RWPE1 (cell line): Measurements from ENCODE around the gene ZNF19.

Source experiments
- CTCF ChIA-PET: fragments of 350-600 bp; sonication (Branson Sonifier 250); formaldehyde crosslinking; extraction: SDS; loops from one replicate; lab custom pipeline; 2021; lab: Yijun Ruan, JAX
- POLR2A ChIA-PET: fragments of 400-600 bp; formaldehyde crosslinking; extraction: SDS; loops from one replicate; lab custom pipeline; 2020; ENCODE audit warnings: antibody characterized with exemption; ENCODE audit not compliant: low non-redundant PET; lab: Yijun Ruan, JAX
- DNase-seq: peaks from one replicate; pipeline ENCODE4 v3.0.0; 2012; ENCODE audit warnings: low spot score
- H3K27ac ChIP-seq: fragments of 450-650 bp; 2 replicates; pipeline ENCODE4 v1.5.1; 2017
- TF ChIP-seq, protein P1 (sequence below): fragments of 450-650 bp; conservative IDR thresholded peaks from 2 replicates; pipeline ENCODE4 v1.5.1; 2017; ENCODE audit warnings: low read depth, mild to moderate bottlenecking

The ZNF19 gene

DNA sequence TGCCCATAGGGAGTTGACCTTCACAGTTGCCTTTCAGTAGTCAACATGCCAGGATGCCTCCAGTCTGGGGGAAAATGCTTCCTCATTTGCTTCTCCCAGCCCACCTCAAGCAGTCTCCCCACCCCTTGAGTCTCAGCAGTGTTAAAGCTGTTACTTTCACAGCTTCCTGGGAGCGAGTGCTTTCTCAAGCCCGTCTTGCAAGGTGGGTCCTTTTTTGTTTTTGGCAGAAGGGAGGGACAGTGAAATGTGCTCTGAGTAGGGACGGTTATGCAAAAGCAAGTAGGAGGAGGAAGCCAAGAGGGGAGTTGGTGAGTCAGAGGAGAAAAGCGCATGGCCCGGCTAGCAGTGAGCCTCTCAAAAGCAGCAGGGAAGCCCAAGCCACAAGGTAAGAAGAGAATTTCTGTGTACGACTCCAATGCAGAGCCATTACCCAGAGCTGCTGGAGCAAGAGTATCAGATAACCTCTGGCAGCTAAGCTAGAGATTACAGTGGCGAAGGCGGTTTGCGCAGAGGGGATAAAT is 37.0 kb upstream of the ZNF19 start, which contains the start of gene CHST4:
TSS of gene CHST4 (plus strand) at position 316 of the 521 bp plus-strand sequence. CDS start 10,252 bp downstream, outside the sequence.
- peak; percentile 57 for DNase-seq
- CTCF ChIA-PET: interaction anchor here (1.3 to 1.9 kb wide), 3 partner anchors 13 to 113 kb away, joined by 4 to 13 read pairs (median 6); no protein-coding TSS in a partner anchor
- TF ChIP-seq, protein P1, sequence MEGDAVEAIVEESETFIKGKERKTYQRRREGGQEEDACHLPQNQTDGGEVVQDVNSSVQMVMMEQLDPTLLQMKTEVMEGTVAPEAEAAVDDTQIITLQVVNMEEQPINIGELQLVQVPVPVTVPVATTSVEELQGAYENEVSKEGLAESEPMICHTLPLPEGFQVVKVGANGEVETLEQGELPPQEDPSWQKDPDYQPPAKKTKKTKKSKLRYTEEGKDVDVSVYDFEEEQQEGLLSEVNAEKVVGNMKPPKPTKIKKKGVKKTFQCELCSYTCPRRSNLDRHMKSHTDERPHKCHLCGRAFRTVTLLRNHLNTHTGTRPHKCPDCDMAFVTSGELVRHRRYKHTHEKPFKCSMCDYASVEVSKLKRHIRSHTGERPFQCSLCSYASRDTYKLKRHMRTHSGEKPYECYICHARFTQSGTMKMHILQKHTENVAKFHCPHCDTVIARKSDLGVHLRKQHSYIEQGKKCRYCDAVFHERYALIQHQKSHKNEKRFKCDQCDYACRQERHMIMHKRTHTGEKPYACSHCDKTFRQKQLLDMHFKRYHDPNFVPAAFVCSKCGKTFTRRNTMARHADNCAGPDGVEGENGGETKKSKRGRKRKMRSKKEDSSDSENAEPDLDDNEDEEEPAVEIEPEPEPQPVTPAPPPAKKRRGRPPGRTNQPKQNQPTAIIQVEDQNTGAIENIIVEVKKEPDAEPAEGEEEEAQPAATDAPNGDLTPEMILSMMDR: no peak
- POLR2A ChIA-PET: no interaction called here
- no peak within 1 kb of the TSS; the same call in 1 of the 2 replicates for H3K27ac ChIP-seq

DNA sequence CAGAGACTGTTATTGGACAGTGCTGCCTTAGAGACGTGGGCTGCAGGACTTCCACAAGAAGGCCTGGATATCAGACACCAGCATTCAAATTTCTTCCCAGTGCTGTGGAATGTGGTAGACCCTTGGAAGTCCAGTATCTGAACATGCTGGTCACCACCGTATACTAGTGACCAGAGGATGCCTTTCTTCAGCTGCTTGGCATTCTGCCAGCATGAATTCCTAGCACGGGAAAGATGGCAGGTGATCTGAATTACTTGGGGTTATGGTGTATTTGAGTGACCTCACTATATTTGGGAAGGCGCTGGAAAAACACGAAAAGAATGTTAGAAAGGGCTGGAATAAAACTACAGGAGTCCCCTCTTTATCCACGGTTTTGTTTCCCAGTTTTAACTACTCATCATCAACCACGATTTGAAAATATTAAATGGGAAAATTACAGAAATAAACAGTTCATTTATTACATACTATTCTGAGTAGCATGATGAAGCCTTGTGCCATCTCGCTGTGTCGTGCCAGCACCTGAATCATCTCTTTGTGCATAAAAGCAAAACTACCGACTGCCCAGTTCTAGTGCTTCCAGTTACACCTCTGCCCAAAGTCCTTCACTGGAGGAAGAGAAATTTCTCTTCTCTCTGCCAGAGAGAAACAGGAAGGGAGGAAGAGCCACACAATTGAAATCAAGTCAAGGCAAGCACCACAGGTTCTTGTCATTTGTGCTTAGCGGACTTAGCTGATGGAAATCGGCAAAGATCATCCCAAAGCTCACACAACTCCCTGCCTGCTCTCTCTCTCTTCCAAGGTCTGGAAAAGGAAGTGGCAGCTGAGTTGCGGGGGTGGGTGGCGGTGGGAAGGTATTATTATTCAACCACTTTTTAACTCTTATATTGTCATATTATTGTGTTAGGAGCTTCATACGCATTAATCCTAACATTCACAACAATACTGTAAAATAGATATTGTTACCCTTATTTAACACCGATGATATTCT is 35.7 kb upstream of the ZNF19 start:
- ChIA-PET POLR2A (interaction anchor here (0.5 kb wide), 1 partner anchor 112 kb away, joined by 4 read pairs; no protein-coding TSS in a partner anchor), CTCF (no interaction called here)
- H3K27ac ChIP-seq: no peak overlapping the region
- TF ChIP-seq, protein P1: no peak
- no peak for DNase-seq

DNA sequence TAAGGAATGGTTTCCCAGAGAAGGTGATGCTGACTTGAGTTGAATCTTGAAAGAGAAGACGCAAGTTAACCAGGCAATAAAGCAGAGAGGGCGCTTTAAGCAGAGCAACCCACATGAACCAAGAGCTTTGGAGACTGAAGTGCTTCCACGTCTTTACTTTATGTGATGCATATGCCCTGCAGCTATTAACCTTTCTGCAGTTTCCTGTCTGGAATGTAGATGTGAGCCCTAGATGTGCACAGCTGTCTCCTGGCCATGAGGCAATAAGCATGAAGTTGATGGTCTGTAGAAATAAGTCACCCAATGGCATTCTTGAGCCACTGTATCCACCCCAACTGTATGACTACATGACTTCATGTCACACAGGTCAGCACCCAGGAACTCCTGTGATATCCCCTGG is 31.4 kb upstream of the ZNF19 start:
- TF ChIP-seq, protein P1: no peak
- peak; percentile 31 for DNase-seq
- no peak overlapping the region for H3K27ac ChIP-seq
- CTCF ChIA-PET: no interaction called here
- POLR2A ChIA-PET: no interaction called here

DNA sequence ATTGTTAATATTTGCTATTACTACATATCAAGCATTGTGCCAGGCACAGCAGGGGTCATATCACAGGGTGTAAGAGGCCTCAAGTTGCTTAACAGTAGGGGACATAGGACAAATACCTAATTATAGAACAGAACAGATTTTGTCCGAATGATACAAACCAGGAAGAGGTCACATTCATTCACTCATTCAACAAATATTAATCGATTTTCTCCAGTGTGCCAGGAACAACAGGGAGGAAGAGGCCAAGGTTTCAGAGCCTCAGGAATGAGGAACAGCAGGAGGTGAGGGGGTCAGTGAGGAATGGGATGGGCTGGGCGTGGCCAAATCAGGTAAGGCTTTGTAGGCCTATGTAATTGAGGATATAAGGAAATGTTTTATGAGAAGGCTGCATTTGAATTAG is 25.9 kb upstream of the ZNF19 start:
- POLR2A ChIA-PET: no interaction called here
- CTCF ChIA-PET: no interaction called here
- TF ChIP-seq, protein P1: no peak
- no peak for DNase-seq
- H3K27ac ChIP-seq: no peak overlapping the region

DNA sequence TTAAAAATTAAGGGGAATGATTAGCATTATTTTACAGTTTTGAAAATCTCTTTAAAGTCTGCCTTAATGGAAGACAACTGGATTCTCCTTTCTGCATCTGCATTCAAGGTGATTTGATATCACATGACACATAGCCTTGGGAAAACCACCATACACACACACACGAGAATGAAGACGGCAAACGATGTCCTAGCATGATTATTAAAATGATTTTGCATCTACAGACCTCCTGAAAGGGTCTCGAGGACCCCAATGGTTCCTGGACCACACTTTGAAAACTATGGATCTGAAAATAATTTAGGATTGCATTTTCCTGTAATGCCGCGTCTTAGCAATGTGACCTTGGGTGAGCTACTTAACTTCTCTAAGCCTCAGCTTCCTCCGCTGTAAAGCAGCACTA is 25.4 kb upstream of the ZNF19 start:
- no peak overlapping the region for H3K27ac ChIP-seq
- POLR2A ChIA-PET: no interaction called here
- no peak for DNase-seq
- CTCF ChIA-PET: no interaction called here
- TF ChIP-seq, protein P1: no peak

DNA sequence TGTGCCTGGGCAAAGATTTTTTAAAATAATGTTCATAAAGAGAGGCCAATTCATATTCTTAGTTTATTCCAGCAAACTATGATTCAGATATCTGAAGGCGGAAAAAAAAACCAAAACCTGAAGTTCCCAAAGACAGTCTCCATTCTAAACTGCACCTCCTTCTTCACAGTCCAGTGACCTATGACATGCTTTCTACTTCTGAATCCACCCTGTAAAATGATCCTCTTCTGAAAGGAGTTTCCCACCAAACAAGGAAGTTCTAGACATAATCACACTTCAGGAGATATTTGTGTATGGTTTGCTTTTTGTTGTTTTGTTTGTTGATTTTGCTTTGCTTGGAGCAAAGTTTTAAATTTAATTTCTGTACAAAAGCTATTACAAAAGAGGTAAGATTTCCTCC is 24.2 kb upstream of the ZNF19 start:
- ChIA-PET CTCF (interaction anchor here (1.1 kb wide), 1 partner anchor 14 kb away, joined by 3 read pairs; no protein-coding TSS in a partner anchor), POLR2A (no interaction called here)
- no peak for DNase-seq
- TF ChIP-seq, protein P1: no peak
- no peak overlapping the region for H3K27ac ChIP-seq
